Endothelial cell of umbilical vein (primary cell): ENCODE measurements around the gene SGTB. TPM values are rescaled to one million over a fixed set of nuclear protein-coding genes. Genes with fewer than 3 reads are reported as not detected.

Experiments used
- BruUV-seq: library from RNA; stranded (reverse); fragments of 400-500 nt; replicated peaks from 2 replicates; lab custom pipeline; 2021; lab: Mats Ljungman, UMichigan
- CTCF ChIA-PET: fragments of 300-600, 350-600 bp; sonication (Branson Sonifier 250); formaldehyde crosslinking; loops from one replicate; lab custom pipeline; 2021; ENCODE audit warnings: antibody characterized with exemption, inconsistent platforms; lab: Charles Lee
- POLR2A ChIA-PET: fragments of 300-600, 350-600 bp; sonication (Branson Sonifier 250); formaldehyde crosslinking; loops from one replicate; lab custom pipeline; 2021; ENCODE audit warnings: antibody characterized with exemption, inconsistent platforms; lab: Charles Lee
- DNase-seq: peaks from one replicate; pipeline ENCODE4 v3.0.0-alpha.2; 2011; ENCODE audit warnings: low read depth, low spot score
- FAIRE-seq: peaks from 2 replicates; lab custom pipeline; 2011; peaks lifted over from hg19 to GRCh38; lab: Jason Lieb, UNC
- H2AFZ ChIP-seq: 2 replicates; pipeline ENCODE4 v1.6.0; 2012; ENCODE audit warnings: low read depth, low read length, control low read depth, inconsistent platforms
- H3K27ac ChIP-seq: 2 replicates; pipeline ENCODE4 v1.5.1; 2011; ENCODE audit warnings: low read depth, mild to moderate bottlenecking, control low read depth, low read length, moderate library complexity; ENCODE audit not compliant: insufficient read depth
- H3K27me3 ChIP-seq, 2 experiments: 2 replicates each; pipeline versions ENCODE4 v1.6.0 to v1.6.1; 2011; ENCODE audit warnings: low read length in 2 of 2, mixed read lengths in 1 of 2; ENCODE audit not compliant: control insufficient read depth in 2 of 2, insufficient read depth in 2 of 2
- H3K36me3 ChIP-seq, 2 experiments: 2 replicates in 1 of 2; 3 replicates in 1 of 2; pipeline ENCODE4 v1.5.1; 2011; ENCODE audit warnings: low read length in 2 of 2, mild to moderate bottlenecking in 1 of 2, moderate library complexity in 1 of 2; ENCODE audit not compliant: control insufficient read depth in 2 of 2, insufficient read depth in 2 of 2; ENCODE audit errors: extremely low read depth in 1 of 2
- H3K4me1 ChIP-seq: 3 replicates; pipeline ENCODE4 v1.5.1; 2011; ENCODE audit warnings: mild to moderate bottlenecking, low read length; ENCODE audit not compliant: control insufficient read depth, insufficient read depth; ENCODE audit errors: extremely low read depth
- H3K4me2 ChIP-seq: 2 replicates; pipeline ENCODE4 v1.6.1; 2011; ENCODE audit warnings: low read length, control low read depth, mixed read lengths; ENCODE audit not compliant: insufficient read depth
- H3K4me3 ChIP-seq, 3 experiments: fragments of 200-600 bp in 1 of 3; sonication (generic), shearing (Covaris generic) in 1 of 3; replicated peaks in 1 of 3; 2 replicates each; pipeline ENCODE4 v1.5.1; 2011 to 2016; ENCODE audit warnings: control low read depth in 3 of 3, low read length in 3 of 3, mild to moderate bottlenecking in 2 of 3, inconsistent platforms in 1 of 3, low read depth in 1 of 3, moderate library complexity in 1 of 3; ENCODE audit not compliant: insufficient read depth in 1 of 3
- H3K79me2 ChIP-seq: 2 replicates; pipeline ENCODE4 v1.6.0; 2012; ENCODE audit warnings: low read length, inconsistent platforms; ENCODE audit not compliant: control insufficient read depth, insufficient read depth
- H3K9ac ChIP-seq: replicated peaks from 2 replicates; pipeline ENCODE3; 2011; ENCODE audit warnings: low read length, control low read depth; ENCODE audit not compliant: insufficient read depth; ENCODE audit errors: extremely low read depth
- H3K9me1 ChIP-seq: replicated peaks from 3 replicates; pipeline ENCODE4 v1.6.0; 2011; ENCODE audit warnings: mild to moderate bottlenecking, low read length; ENCODE audit not compliant: control insufficient read depth, insufficient read depth; ENCODE audit errors: extremely low read depth
- H3K9me3 ChIP-seq: replicated peaks from 2 replicates; pipeline ENCODE4 v1.5.1; 2012; ENCODE audit warnings: low read length, inconsistent platforms; ENCODE audit not compliant: control insufficient read depth, insufficient read depth
- H4K20me1 ChIP-seq: replicated peaks from 2 replicates; pipeline ENCODE3; 2011; ENCODE audit warnings: mild to moderate bottlenecking, low read length; ENCODE audit not compliant: control insufficient read depth, insufficient read depth; ENCODE audit errors: extremely low read depth
- CTCF ChIP-seq, 2 donors: IDR thresholded peaks; 1 replicate in 1 of 2; 2 replicates in 1 of 2; pipeline ENCODE4 v1.5.1; 2011; ENCODE audit warnings: low read length in 2 of 2, mild to moderate bottlenecking in 2 of 2, moderate library complexity in 2 of 2, control low read depth in 1 of 2, inconsistent platforms in 1 of 2, low read depth in 1 of 2; ENCODE audit not compliant: insufficient read depth in 1 of 2; ENCODE audit errors: extremely low read depth in 1 of 2
- EZH2 ChIP-seq: IDR thresholded peaks from 2 replicates; pipeline ENCODE4 v1.6.1; 2012; ENCODE audit warnings: borderline replicate concordance, low read depth, mild to moderate bottlenecking, moderate library complexity, low read length, inconsistent platforms; ENCODE audit not compliant: severe bottlenecking
- FOS ChIP-seq: IDR thresholded peaks from 2 replicates; pipeline ENCODE4 v1.6.1; 2011; ENCODE audit warnings: mild to moderate bottlenecking, low read length, moderate library complexity, borderline replicate concordance; ENCODE audit not compliant: insufficient read depth
- GATA2 ChIP-seq: IDR thresholded peaks from 2 replicates; pipeline ENCODE4 v1.7.0; 2011; ENCODE audit warnings: low read depth, mild to moderate bottlenecking, moderate library complexity, mixed read lengths, low read length; ENCODE audit not compliant: insufficient read length, insufficient read depth
- JUN ChIP-seq: IDR thresholded peaks from 2 replicates; pipeline ENCODE4 v1.6.1; 2011; ENCODE audit warnings: borderline replicate concordance, low read depth; ENCODE audit not compliant: insufficient read length, insufficient read depth
- MAX ChIP-seq: IDR thresholded peaks from 2 replicates; pipeline ENCODE4 v1.6.1; 2011; ENCODE audit not compliant: insufficient read depth, insufficient read length
- MYC ChIP-seq: IDR thresholded peaks from one replicate; pipeline ENCODE4 v1.6.1; 2011; ENCODE audit warnings: mild to moderate bottlenecking, low read depth, low read length
- POLR2A ChIP-seq: IDR thresholded peaks from 2 replicates; pipeline ENCODE4 v1.6.1; 2012; ENCODE audit warnings: low read depth, mild to moderate bottlenecking, control low read depth, low read length
- POLR2AphosphoS5 ChIP-seq: IDR thresholded peaks from 2 replicates; pipeline ENCODE4 v1.6.1; 2012; ENCODE audit warnings: low read depth, mild to moderate bottlenecking, control low read depth, low read length, moderate library complexity; ENCODE audit not compliant: insufficient read depth
- dilution Hi-C: fragments of 300-500 bp; cut with MboI; formaldehyde crosslinking; loops from one replicate; pipeline ENCODE4 v1.15.0; 2019; ENCODE audit warnings: low sequenced_read_pairs; ENCODE audit not compliant: extremely low pct_ligation_motif_present
- intact Hi-C: fragments of 100-400 bp; cut with micrococcal nuclease; formaldehyde crosslinking; loops from one replicate; pipeline ENCODE4 v1.10.0; 2022
- polyA plus RNA-seq, 4 experiments: library from polyadenylated mRNA; depleted of rRNA in 3 of 4; stranded (reverse) in 3 of 4; unstranded in 1 of 4; fragments of >200 nt; gene quantifications; 2 replicates each; pipeline versions ENCODE4 v1.2.1 to v1.2.3, GENCODE V29; 2011 to 2012; ENCODE audit warnings: missing spikeins in 1 of 4
- total RNA-seq: library from RNA; stranded (reverse); gene quantifications from 2 replicates; pipeline ENCODE4 v1.2.3, GENCODE V29; 2021

SGTB gene
- total and polyA plus RNA-seq, 2 donors (not counting 3 experiments of a cell fraction or from before 2014, with no cell fraction given) = 3.1 to 14.1 TPM

DNA sequence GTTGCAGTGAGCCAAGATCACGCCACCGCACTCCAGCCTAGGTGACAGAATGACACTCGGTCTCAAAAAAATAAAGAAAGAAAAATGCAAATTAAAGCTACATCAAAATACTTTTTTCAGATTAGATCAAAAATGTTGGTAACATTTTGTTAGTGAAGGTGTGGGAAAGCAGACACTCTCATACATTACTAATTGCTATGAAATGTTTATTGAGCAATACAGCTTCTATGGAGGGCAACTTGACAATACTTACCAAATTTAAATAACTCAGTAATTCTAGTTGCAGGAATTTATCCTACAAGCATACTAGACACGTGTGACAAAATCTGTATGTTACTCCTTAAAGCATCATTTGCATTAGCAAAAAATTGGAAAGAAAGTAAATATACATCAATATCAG is 101.9 kb downstream of the SGTB start:
- no peaks in the 10 kb centered on the region for H3K36me3 ChIP-seq
- H3K4me3 ChIP-seq = no peak overlapping the region
- no peak overlapping the region for H2AFZ ChIP-seq
- no peaks in the 10 kb centered on the region for H4K20me1 ChIP-seq
- no TSS peak for BruUV-seq
- H3K9me1 ChIP-seq = no peaks in the 10 kb centered on the region
- intact Hi-C loops (loop anchor here (10.0 kb wide), 2 partner anchors 305 to 525 kb away; partner anchors contain the start of genes ERBIN and SREK1), dilution Hi-C loops (no loop called here)
- H3K4me1 ChIP-seq = peaks cover 11% of the 10 kb centered on the region
- CTCF ChIA-PET = no interaction called here
- TF ChIP-seq MYC (no peak), GATA2 (no peak), POLR2AphosphoS5 (no peak), JUN (no peak), FOS (no peak), CTCF (IDR thresholded peaks at IDR 0.05; ENCODE audit: extremely low read depth in 1 of 2, insufficient read depth in 1 of 2, low read depth in 1 of 2, low read length in 2 of 2) (no peak), MAX (no peak), POLR2A (no peak), EZH2 (no peak)
- H3K9ac ChIP-seq = no peak overlapping the region
- no peak overlapping the region for H3K4me2 ChIP-seq
- POLR2A ChIA-PET = no interaction called here
- H3K79me2 ChIP-seq = peaks cover 31% of the 10 kb centered on the region
- H3K27ac ChIP-seq = no peak overlapping the region
- DNase-seq (no peak), FAIRE-seq (no peak)
- no peaks in the 10 kb centered on the region for H3K9me3 ChIP-seq
- H3K27me3 ChIP-seq = no peaks in the 10 kb centered on the region

Other genes with a start within 250 kb of the SGTB start
- gene ADAMTS6, start 240.2 kb downstream of the SGTB start, total RNA-seq = 43.4 and 57.4 TPM in 2 replicates
- gene ADAMTS6, start 240.2 kb downstream of the SGTB start, polyA plus RNA-seq = 16.2 and 20.4 TPM in 2 replicates
- 49.3 and 50.7 TPM in 2 replicates for gene CENPK, start 158.9 kb downstream of the SGTB start, total RNA-seq
- gene CENPK, start 158.9 kb downstream of the SGTB start, polyA plus RNA-seq = 4.4 and 8.0 TPM in 2 replicates
- gene PPWD1, start 158.8 kb downstream of the SGTB start, total RNA-seq = 40.9 and 41.9 TPM in 2 replicates
- 3.3 and 4.9 TPM in 2 replicates for gene PPWD1, start 158.8 kb downstream of the SGTB start, polyA plus RNA-seq
- 10.0 and 10.6 TPM in 2 replicates for gene TRIM23, start 97.8 kb downstream of the SGTB start, total RNA-seq
- 2.2 and 2.5 TPM in 2 replicates for gene TRIM23, start 97.8 kb downstream of the SGTB start, polyA plus RNA-seq
- gene SHLD3, start 97.1 kb downstream of the SGTB start, total RNA-seq = 3.6 TPM in 2 replicates
- gene SHLD3, start 97.1 kb downstream of the SGTB start, polyA plus RNA-seq = 1.1 and 1.7 TPM in 2 replicates
- 16.4 and 24.0 TPM in 2 replicates for gene TRAPPC13, start 97.1 kb downstream of the SGTB start, total RNA-seq
- gene TRAPPC13, start 97.1 kb downstream of the SGTB start, polyA plus RNA-seq = 7.7 and 7.9 TPM in 2 replicates
- 62.8 and 63.3 TPM in 2 replicates for gene NLN, start 96 bp upstream of the SGTB start, total RNA-seq
- 9.5 and 14.2 TPM in 2 replicates for gene NLN, start 96 bp upstream of the SGTB start, polyA plus RNA-seq
- gene ERBIN, start 204.5 kb upstream of the SGTB start, total RNA-seq = 55.6 and 60.1 TPM in 2 replicates
- gene ERBIN, start 204.5 kb upstream of the SGTB start, polyA plus RNA-seq = 6.7 and 8.1 TPM in 2 replicates